AG04450 (cell line): ENCODE results near the gene B4GALT6. TPM values are rescaled to one million over a fixed set of nuclear protein-coding genes. Genes with fewer than 3 reads are reported as not detected.

Source experiments
- CTCF ChIA-PET: fragments of 300-600, 350-600 bp; formaldehyde crosslinking; extraction: SDS; loops from one replicate; lab custom pipeline; 2022; ENCODE audit warnings: antibody characterized with exemption, inconsistent platforms; lab: Charles Lee
- POLR2A ChIA-PET: fragments of 350-600 bp; formaldehyde crosslinking; extraction: SDS; loops from one replicate; lab custom pipeline; 2021; ENCODE audit warnings: antibody characterized with exemption, inconsistent platforms; lab: Yijun Ruan, JAX
- DNase-seq: peaks from one replicate; pipeline ENCODE4 v3.0.0-alpha.2; 2011; ENCODE audit warnings: low read depth, low spot score
- H3K27ac ChIP-seq: one replicate; pipeline ENCODE4 v1.5.1; 2012; ENCODE audit warnings: low read depth, low read length, control low read depth
- H3K27me3 ChIP-seq: one replicate; pipeline ENCODE4 v1.6.0; 2012; ENCODE audit warnings: low read length; ENCODE audit not compliant: control insufficient read depth, insufficient read depth
- H3K4me3 ChIP-seq: 2 replicates; pipeline ENCODE4 v1.5.1; 2011; ENCODE audit warnings: mild to moderate bottlenecking, low read depth, low read length, control low read depth
- H3K9me3 ChIP-seq: 2 replicates; pipeline ENCODE4 v1.5.1; 2012; ENCODE audit warnings: low read length; ENCODE audit not compliant: control insufficient read depth, insufficient read depth
- CTCF ChIP-seq: IDR thresholded peaks from 2 replicates; pipeline ENCODE4 v1.5.1; 2011; ENCODE audit warnings: low read depth, low read length, control low read depth, inconsistent platforms
- polyA plus RNA-seq: library from polyadenylated mRNA; depleted of rRNA; stranded (reverse); fragments of >200 nt; gene quantifications from 2 replicates; pipeline ENCODE4 v1.2.3, GENCODE V29; 2011

The B4GALT6 gene
- polyA plus RNA-seq, 1 experiment: 0.40 TPM

GRCh38 chr18:31610286-31611205 is 73.8 kb downstream of the B4GALT6 start:
- DNase-seq: no peak
- Histone ChIP-seq H3K27me3 (no peaks in the 10 kb centered on the region), H3K27ac (no peak overlapping the region), H3K9me3 (no peaks in the 10 kb centered on the region), H3K4me3 (no peak overlapping the region)
- ChIA-PET POLR2A (no interaction called here), CTCF (no interaction called here)
- no peak for TF ChIP-seq CTCF

GRCh38 chr18:31609886-31610285 is 74.5 kb downstream of the B4GALT6 start:
- Histone ChIP-seq H3K9me3 (no peaks in the 10 kb centered on the region), H3K27me3 (no peaks in the 10 kb centered on the region), H3K4me3 (no peak overlapping the region), H3K27ac (no peak overlapping the region)
- TF ChIP-seq CTCF: no peak
- no peak for DNase-seq
- ChIA-PET CTCF (no interaction called here), POLR2A (no interaction called here)

- ChIA-PET POLR2A (no interaction called here), CTCF (no interaction called here)
- H3K27me3 ChIP-seq: no peaks in the 10 kb centered on the region
- H3K9me3 ChIP-seq: no peaks in the 10 kb centered on the region
- DNase-seq: no peak
- no peak overlapping the region for H3K27ac ChIP-seq
- no peak overlapping the region for H3K4me3 ChIP-seq
- TF ChIP-seq CTCF: no peak
Observed at GRCh38 chr18:31607384-31607783, 77.0 kb downstream of the B4GALT6 start.

- ChIA-PET POLR2A (no interaction called here), CTCF (no interaction called here)
- no peak overlapping the region for H3K27ac ChIP-seq
- H3K4me3 ChIP-seq: no peak overlapping the region
- DNase-seq: no peak
- no peaks in the 10 kb centered on the region for H3K27me3 ChIP-seq
- no peak for TF ChIP-seq CTCF
- H3K9me3 ChIP-seq: no peaks in the 10 kb centered on the region
Observed at GRCh38 chr18:31606265-31606664, 78.1 kb downstream of the B4GALT6 start.

GRCh38 chr18:31603315-31603714 is 81.1 kb downstream of the B4GALT6 start:
- TF ChIP-seq CTCF: no peak
- CTCF ChIA-PET: no interaction called here
- POLR2A ChIA-PET: no interaction called here
- no peak for DNase-seq
- Histone ChIP-seq H3K4me3 (no peak overlapping the region), H3K9me3 (0 out of 2 replicates have a peak, but pooled peaks cover 2% of the 10 kb centered on the region), H3K27ac (no peak overlapping the region), H3K27me3 (no peaks in the 10 kb centered on the region)
